Activated B cell treated with CpG ODN at 0.5 μM for 24 hours (primary cell): ENCODE results near the gene ROPN1. TPM values are rescaled to one million over a fixed set of nuclear protein-coding genes. Genes with fewer than 3 reads are reported as not detected.

Experiments
- ATAC-seq: fragments of 200-7000 bp; cut with Tn5 transposase; one replicate; pipeline ENCODE4 v1.10.0; 2021; ENCODE audit warnings: low read depth, mild to moderate bottlenecking, moderate library complexity
- CTCF ChIA-PET: fragments of 350-600 bp; sonication (Branson Sonifier 250); formaldehyde crosslinking; loops from one replicate; lab custom pipeline; 2021; ENCODE audit warnings: antibody characterized with exemption; lab: Charles Lee
- POLR2A ChIA-PET: fragments of 350-600 bp; sonication (Branson Sonifier 250); formaldehyde crosslinking; loops from one replicate; lab custom pipeline; 2021; ENCODE audit warnings: antibody characterized with exemption; lab: Charles Lee
- DNase-seq: peaks from one replicate; pipeline ENCODE4 v3.0.0; 2022
- H3K27ac Mint-ChIP-seq: one replicate; pipeline ENCODE4 v1.8.0; 2020; ENCODE audit warnings: mixed read lengths
- H3K27me3 Mint-ChIP-seq: one replicate; pipeline ENCODE4 v1.8.0; 2021; ENCODE audit warnings: mixed read lengths
- H3K36me3 Mint-ChIP-seq: one replicate; pipeline ENCODE4 v1.8.0; 2021; ENCODE audit warnings: low read depth, mixed read lengths
- H3K4me1 Mint-ChIP-seq: one replicate; pipeline ENCODE4 v1.8.0; 2021; ENCODE audit warnings: mixed read lengths
- H3K4me3 Mint-ChIP-seq: one replicate; pipeline ENCODE4 v1.8.0; 2020; ENCODE audit warnings: mild to moderate bottlenecking, mixed read lengths
- H3K9me3 Mint-ChIP-seq: one replicate; pipeline ENCODE4 v1.8.0; 2020; ENCODE audit warnings: mixed read lengths
- CTCF ChIP-seq: fragments of 200-600 bp; IDR thresholded peaks from one replicate; pipeline ENCODE4 v1.8.0; 2022; ENCODE audit warnings: antibody characterized with exemption, mild to moderate bottlenecking
- intact Hi-C: fragments of 100-400 bp; cut with micrococcal nuclease; formaldehyde crosslinking; loops from one replicate; pipeline ENCODE4 v1.15.1; 2024
- total RNA-seq: library from RNA; stranded (reverse); gene quantifications from 2 replicates; pipeline ENCODE4 v1.2.3, GENCODE V29; 2022

Gene ROPN1
- total RNA-seq, 1 donor from 2014 or later, result not detected

GRCh38 chr3:123920868-123921267 lies 71.1 kb downstream of the ROPN1 start:
- Mint-ChIP-seq H3K27ac (no peak overlapping the region), H3K9me3 (peaks cover 37% of the 10 kb centered on the region), H3K36me3 (peaks cover 59% of the 10 kb centered on the region), H3K27me3 (no peaks in the 10 kb centered on the region), H3K4me3 (no peak overlapping the region), H3K4me1 (no peaks in the 10 kb centered on the region)
- ChIA-PET POLR2A (no interaction called here), CTCF (no interaction called here)
- no peak for DNase-seq
- intact Hi-C loops, result no loop called here
- no peak for ATAC-seq
- TF ChIP-seq CTCF, result no peak

GRCh38 chr3:123920383-123920782 lies 71.5 kb downstream of the ROPN1 start:
- TF ChIP-seq CTCF, result no peak
- no peaks in the 10 kb centered on the region for H3K4me1 Mint-ChIP-seq
- peaks cover 37% of the 10 kb centered on the region for H3K9me3 Mint-ChIP-seq
- ChIA-PET POLR2A (no interaction called here), CTCF (no interaction called here)
- ATAC-seq, result no peak
- no peak overlapping the region for H3K27ac Mint-ChIP-seq
- H3K4me3 Mint-ChIP-seq, result no peak overlapping the region
- H3K36me3 Mint-ChIP-seq, result peaks cover 60% of the 10 kb centered on the region
- H3K27me3 Mint-ChIP-seq, result no peaks in the 10 kb centered on the region
- DNase-seq, result no peak
- intact Hi-C loops, result no loop called here

GRCh38 chr3:123919353-123919752 lies 72.6 kb downstream of the ROPN1 start:
- TF ChIP-seq CTCF, result no peak
- H3K27me3 Mint-ChIP-seq, result no peaks in the 10 kb centered on the region
- H3K9me3 Mint-ChIP-seq, result peaks cover 34% of the 10 kb centered on the region
- intact Hi-C loops, result no loop called here
- DNase-seq (no peak), ATAC-seq (no peak)
- H3K4me1 Mint-ChIP-seq, result no peaks in the 10 kb centered on the region
- H3K27ac Mint-ChIP-seq, result no peak overlapping the region
- H3K4me3 Mint-ChIP-seq, result no peak overlapping the region
- ChIA-PET POLR2A (no interaction called here), CTCF (no interaction called here)
- H3K36me3 Mint-ChIP-seq, result peaks cover 59% of the 10 kb centered on the region

Other genes starting within 250 kb of the ROPN1 start
- gene MYLK, start 107.8 kb downstream of the ROPN1 start, total RNA-seq, result not detected in 2 replicates
- 24.9 and 30.1 TPM in 2 replicates for gene CCDC14, start 30.9 kb downstream of the ROPN1 start, total RNA-seq
- 0.69 TPM in 1 of 2 replicates, not detected in the other for gene KALRN, start 41.2 kb upstream of the ROPN1 start, total RNA-seq